GM21529 (cell line): ENCODE measurements around the gene ATG9B.

Source experiments
- ATAC-seq: cut with Tn5 transposase; IDR thresholded peaks from one replicate; pipeline ENCODE4 v1.9.1; 2021; ENCODE audit not compliant: unreplicated experiment

Gene ATG9B

GRCh38 chr7:150968056-150968733 lies 56.1 kb downstream of the ATG9B start:
- ATAC-seq, result no peak

DNA sequence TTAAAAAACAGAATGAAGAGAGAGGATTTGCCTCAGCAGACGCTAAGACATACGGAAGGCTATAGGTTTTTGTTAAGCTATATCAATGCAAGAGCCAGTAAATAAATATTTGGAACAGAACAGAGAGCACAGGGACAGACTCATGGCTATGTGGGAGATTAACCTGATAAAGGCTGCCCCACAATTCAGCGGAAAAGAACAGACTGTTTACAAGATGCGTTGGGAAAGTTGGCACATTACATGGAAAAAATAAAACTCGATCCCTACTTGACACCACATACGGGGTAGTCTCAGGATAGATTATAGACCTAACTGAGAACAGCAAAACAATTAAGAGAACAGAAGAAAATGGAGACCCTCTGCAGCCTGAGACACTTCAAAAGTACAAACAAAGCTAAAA lies 56.9 kb downstream of the ATG9B start:
- no peak for ATAC-seq

DNA sequence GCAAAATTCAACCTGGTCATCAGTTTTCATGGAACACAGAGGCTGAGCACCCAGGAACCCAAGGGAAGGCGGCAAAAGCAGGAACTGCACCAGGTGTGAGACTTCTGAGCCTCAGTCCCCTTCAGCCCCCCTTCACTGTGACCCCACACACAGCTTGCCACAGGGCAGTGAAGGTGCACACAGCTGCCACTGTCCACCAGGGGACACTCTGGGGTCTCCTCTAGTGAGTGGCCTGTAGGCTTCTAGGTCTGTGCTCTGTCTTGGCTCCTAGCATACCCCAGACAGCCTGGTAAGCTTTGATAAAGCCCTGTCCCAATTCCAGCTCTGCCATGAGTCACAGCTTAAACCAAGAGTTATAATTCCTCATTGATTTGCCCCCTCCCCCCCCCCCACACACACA lies 58.3 kb downstream of the ATG9B start:
- ATAC-seq, result no peak

GRCh38 chr7:150965273-150965830 lies 58.9 kb downstream of the ATG9B start:
- no peak for ATAC-seq
